Endothelial cell of umbilical vein (primary cell): ENCODE data around the gene KRTCAP2. TPM values are rescaled to one million over a fixed set of nuclear protein-coding genes. Genes with fewer than 3 reads are reported as not detected.
"Not testable (repeated sequence)": the region's sequence is repeated elsewhere in the genome, so short reads cannot be mapped to it uniquely, and the experiment has no call there.

Experiments
- BruUV-seq: library from RNA; stranded (reverse); fragments of 400-500 nt; replicated peaks from 2 replicates; lab custom pipeline; 2021; lab: Mats Ljungman, UMichigan
- CTCF ChIA-PET: fragments of 300-600, 350-600 bp; sonication (Branson Sonifier 250); formaldehyde crosslinking; loops from one replicate; lab custom pipeline; 2021; ENCODE audit warnings: antibody characterized with exemption, inconsistent platforms; lab: Charles Lee
- POLR2A ChIA-PET: fragments of 300-600, 350-600 bp; sonication (Branson Sonifier 250); formaldehyde crosslinking; loops from one replicate; lab custom pipeline; 2021; ENCODE audit warnings: antibody characterized with exemption, inconsistent platforms; lab: Charles Lee
- DNase-seq: peaks from one replicate; pipeline ENCODE4 v3.0.0-alpha.2; 2011; ENCODE audit warnings: low read depth, low spot score
- FAIRE-seq: peaks from 2 replicates; lab custom pipeline; 2011; peaks lifted over from hg19 to GRCh38; lab: Jason Lieb, UNC
- H2AFZ ChIP-seq: 2 replicates; pipeline ENCODE4 v1.6.0; 2012; ENCODE audit warnings: low read depth, low read length, control low read depth, inconsistent platforms
- H3K27ac ChIP-seq: 2 replicates; pipeline ENCODE4 v1.5.1; 2011; ENCODE audit warnings: low read depth, mild to moderate bottlenecking, control low read depth, low read length, moderate library complexity; ENCODE audit not compliant: insufficient read depth
- H3K27me3 ChIP-seq, 2 experiments: 2 replicates each; pipeline versions ENCODE4 v1.6.0 to v1.6.1; 2011; ENCODE audit warnings: low read length in 2 of 2, mixed read lengths in 1 of 2; ENCODE audit not compliant: control insufficient read depth in 2 of 2, insufficient read depth in 2 of 2
- H3K36me3 ChIP-seq, 2 experiments: 2 replicates in 1 of 2; 3 replicates in 1 of 2; pipeline ENCODE4 v1.5.1; 2011; ENCODE audit warnings: low read length in 2 of 2, mild to moderate bottlenecking in 1 of 2, moderate library complexity in 1 of 2; ENCODE audit not compliant: control insufficient read depth in 2 of 2, insufficient read depth in 2 of 2; ENCODE audit errors: extremely low read depth in 1 of 2
- H3K4me1 ChIP-seq: 3 replicates; pipeline ENCODE4 v1.5.1; 2011; ENCODE audit warnings: mild to moderate bottlenecking, low read length; ENCODE audit not compliant: control insufficient read depth, insufficient read depth; ENCODE audit errors: extremely low read depth
- H3K4me2 ChIP-seq: 2 replicates; pipeline ENCODE4 v1.6.1; 2011; ENCODE audit warnings: low read length, control low read depth, mixed read lengths; ENCODE audit not compliant: insufficient read depth
- H3K4me3 ChIP-seq, 3 experiments: fragments of 200-600 bp in 1 of 3; sonication (generic), shearing (Covaris generic) in 1 of 3; replicated peaks in 1 of 3; 2 replicates each; pipeline ENCODE4 v1.5.1; 2011 to 2016; ENCODE audit warnings: control low read depth in 3 of 3, low read length in 3 of 3, mild to moderate bottlenecking in 2 of 3, inconsistent platforms in 1 of 3, low read depth in 1 of 3, moderate library complexity in 1 of 3; ENCODE audit not compliant: insufficient read depth in 1 of 3
- H3K79me2 ChIP-seq: 2 replicates; pipeline ENCODE4 v1.6.0; 2012; ENCODE audit warnings: low read length, inconsistent platforms; ENCODE audit not compliant: control insufficient read depth, insufficient read depth
- H3K9ac ChIP-seq: replicated peaks from 2 replicates; pipeline ENCODE3; 2011; ENCODE audit warnings: low read length, control low read depth; ENCODE audit not compliant: insufficient read depth; ENCODE audit errors: extremely low read depth
- H3K9me1 ChIP-seq: replicated peaks from 3 replicates; pipeline ENCODE4 v1.6.0; 2011; ENCODE audit warnings: mild to moderate bottlenecking, low read length; ENCODE audit not compliant: control insufficient read depth, insufficient read depth; ENCODE audit errors: extremely low read depth
- H3K9me3 ChIP-seq: replicated peaks from 2 replicates; pipeline ENCODE4 v1.5.1; 2012; ENCODE audit warnings: low read length, inconsistent platforms; ENCODE audit not compliant: control insufficient read depth, insufficient read depth
- H4K20me1 ChIP-seq: replicated peaks from 2 replicates; pipeline ENCODE3; 2011; ENCODE audit warnings: mild to moderate bottlenecking, low read length; ENCODE audit not compliant: control insufficient read depth, insufficient read depth; ENCODE audit errors: extremely low read depth
- FOS ChIP-seq: IDR thresholded peaks from 2 replicates; pipeline ENCODE4 v1.6.1; 2011; ENCODE audit warnings: mild to moderate bottlenecking, low read length, moderate library complexity, borderline replicate concordance; ENCODE audit not compliant: insufficient read depth
- GATA2 ChIP-seq: IDR thresholded peaks from 2 replicates; pipeline ENCODE4 v1.7.0; 2011; ENCODE audit warnings: low read depth, mild to moderate bottlenecking, moderate library complexity, mixed read lengths, low read length; ENCODE audit not compliant: insufficient read length, insufficient read depth
- MAX ChIP-seq: IDR thresholded peaks from 2 replicates; pipeline ENCODE4 v1.6.1; 2011; ENCODE audit not compliant: insufficient read depth, insufficient read length
- MYC ChIP-seq: IDR thresholded peaks from one replicate; pipeline ENCODE4 v1.6.1; 2011; ENCODE audit warnings: mild to moderate bottlenecking, low read depth, low read length
- POLR2A ChIP-seq: IDR thresholded peaks from 2 replicates; pipeline ENCODE4 v1.6.1; 2012; ENCODE audit warnings: low read depth, mild to moderate bottlenecking, control low read depth, low read length
- dilution Hi-C: fragments of 300-500 bp; cut with MboI; formaldehyde crosslinking; loops from one replicate; pipeline ENCODE4 v1.15.0; 2019; ENCODE audit warnings: low sequenced_read_pairs; ENCODE audit not compliant: extremely low pct_ligation_motif_present
- intact Hi-C: fragments of 100-400 bp; cut with micrococcal nuclease; formaldehyde crosslinking; loops from one replicate; pipeline ENCODE4 v1.10.0; 2022
- polyA plus RNA-seq, 4 experiments: library from polyadenylated mRNA; depleted of rRNA in 3 of 4; stranded (reverse) in 3 of 4; unstranded in 1 of 4; fragments of >200 nt; gene quantifications; 2 replicates each; pipeline versions ENCODE4 v1.2.1 to v1.2.3, GENCODE V29; 2011 to 2012; ENCODE audit warnings: missing spikeins in 1 of 4
- total RNA-seq: library from RNA; stranded (reverse); gene quantifications from 2 replicates; pipeline ENCODE4 v1.2.3, GENCODE V29; 2021

The KRTCAP2 gene
- total and polyA plus RNA-seq, 2 donors (not counting 3 experiments of a cell fraction or from before 2014, with no cell fraction given), result 207 to 362 TPM

- Histone ChIP-seq H3K27me3 (no peaks in the 10 kb centered on the region), H2AFZ (no peak overlapping the region), H3K9ac (peak overlapping the region; percentile 35), H4K20me1 (no peaks in the 10 kb centered on the region), H3K4me2 (peak overlapping the region; percentile 70), H3K9me1 (no peaks in the 10 kb centered on the region), H3K27ac (no peak overlapping the region), H3K4me3 (peak overlapping the region; percentile 10 to 32 (median 16)), H3K9me3 (no peaks in the 10 kb centered on the region), H3K4me1 (peaks cover 13% of the 10 kb centered on the region), H3K79me2 (no peaks in the 10 kb centered on the region), H3K36me3 (peaks cover 0 to 3% of the 10 kb centered on the region in 2 experiments)
- ChIA-PET CTCF (interaction anchor here (0.6 to 3.7 kb wide), 8 partner anchors 8 to 130 kb away, joined by 3 to 88 read pairs (median 15); partner anchors contain the start of genes KRTCAP2, MTX1, THBS3 and TRIM46), POLR2A (interaction anchor here (2.3 kb wide), 1 partner anchor 23 kb away, joined by 8 read pairs; the partner anchor contains the start of gene KRTCAP2)
- intact Hi-C loops (no loop called here), dilution Hi-C loops (no loop called here)
- FAIRE-seq (no peak), DNase-seq (no peak)
- TF ChIP-seq GATA2 (no peak), FOS (no peak), MYC (no peak), POLR2A (no peak), MAX (no peak)
- TSS peak; percentile 63 for BruUV-seq
Measured at GRCh38 chr1:155195201-155196102, 22.3 kb upstream of the KRTCAP2 start.

- peak overlapping the region; percentile 23 for H2AFZ ChIP-seq
- intact Hi-C loops, result loop anchor here (2.0 to 5.0 kb wide), 4 partner anchors 15 to 113 kb away; partner anchors contain the start of genes FDPS and MTX1
- peak; percentile 18 for FAIRE-seq
- ChIA-PET CTCF (interaction anchor here (0.9 to 3.7 kb wide), 17 partner anchors 10 to 455 kb away, joined by 3 to 88 read pairs (median 8); partner anchors contain the start of genes ADAM15, CLK2, HCN3 and KRTCAP2), POLR2A (interaction anchor here (2.3 kb wide), 1 partner anchor 21 kb away, joined by 8 read pairs; the partner anchor contains the start of gene KRTCAP2)
- H3K4me1 ChIP-seq, result peaks cover 13% of the 10 kb centered on the region
- peak overlapping the region; percentile 1 for H3K27ac ChIP-seq
- H3K36me3 ChIP-seq, H4K20me1 ChIP-seq, H3K27me3 ChIP-seq, BruUV-seq, DNase-seq, H3K9me1 ChIP-seq, H3K79me2 ChIP-seq, H3K9me3 ChIP-seq, dilution Hi-C loops: not testable (repeated sequence)
- H3K4me3 ChIP-seq, result peak overlapping the region in 2 of 3 experiments; percentile 1 to 37
- H3K9ac ChIP-seq, result peak overlapping the region; percentile 56
- H3K4me2 ChIP-seq, result peak overlapping the region; percentile 78
Measured at GRCh38 chr1:155193991-155194240, 20.8 kb upstream of the KRTCAP2 start.
